NCI-H146 treated with DMSO at 0.1 percent for 48 hours (cell line): Measurements from ENCODE around the gene CACNA2D4.

Source experiments
- DNase-seq: peaks from one replicate; lab custom pipeline; 2025; ENCODE audit not compliant: unreplicated experiment; lab: John Stamatoyannopoulos, UW

CACNA2D4 gene

DNA sequence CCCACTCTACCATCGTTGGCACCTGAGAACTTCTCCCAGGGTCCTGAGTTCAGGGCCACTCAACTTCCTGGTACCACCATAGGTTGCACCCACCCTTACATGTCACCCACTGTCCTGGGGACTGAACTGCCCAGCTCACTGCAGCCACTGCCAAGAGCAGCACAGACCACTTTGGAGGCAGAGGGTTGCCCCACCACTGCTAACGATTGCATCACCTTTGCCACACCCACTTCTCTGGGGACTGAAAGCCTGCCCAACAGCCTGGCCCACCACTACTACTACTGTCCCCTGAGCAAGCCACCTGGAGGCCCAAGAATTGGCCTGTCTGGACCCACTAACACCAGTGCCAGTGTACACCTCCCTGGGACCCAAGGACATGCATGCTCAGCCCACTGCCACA is 27.6 kb downstream of the CACNA2D4 start:
- no peak for DNase-seq

DNA sequence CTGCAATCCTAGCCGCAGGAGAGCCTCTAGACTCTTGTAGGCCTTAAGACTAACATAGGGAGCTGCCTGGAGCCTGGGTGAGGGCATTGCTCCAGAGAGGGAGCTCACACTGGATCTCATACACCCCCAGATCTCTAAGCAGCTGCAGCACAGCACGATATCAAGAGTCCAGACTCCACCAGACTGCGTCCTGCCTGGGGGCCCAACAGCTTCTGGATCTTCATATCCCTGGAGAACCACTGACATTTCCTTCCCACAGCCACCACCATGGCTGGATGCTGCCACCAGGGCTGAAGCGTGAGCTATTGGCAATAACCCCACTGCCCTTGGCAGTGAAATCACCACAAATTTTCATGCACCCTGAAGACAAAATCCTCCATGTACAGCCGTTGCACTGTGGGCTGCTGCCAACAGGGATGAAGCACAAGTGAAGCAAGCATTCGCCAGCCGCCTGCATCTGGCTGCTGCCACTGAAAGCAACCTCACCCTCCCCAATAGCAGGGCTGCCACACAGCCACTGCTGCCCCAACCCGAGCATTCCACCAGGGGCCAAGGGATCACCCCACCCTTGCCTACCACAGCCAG is 28.2 kb downstream of the CACNA2D4 start:
- DNase-seq: no peak

DNA sequence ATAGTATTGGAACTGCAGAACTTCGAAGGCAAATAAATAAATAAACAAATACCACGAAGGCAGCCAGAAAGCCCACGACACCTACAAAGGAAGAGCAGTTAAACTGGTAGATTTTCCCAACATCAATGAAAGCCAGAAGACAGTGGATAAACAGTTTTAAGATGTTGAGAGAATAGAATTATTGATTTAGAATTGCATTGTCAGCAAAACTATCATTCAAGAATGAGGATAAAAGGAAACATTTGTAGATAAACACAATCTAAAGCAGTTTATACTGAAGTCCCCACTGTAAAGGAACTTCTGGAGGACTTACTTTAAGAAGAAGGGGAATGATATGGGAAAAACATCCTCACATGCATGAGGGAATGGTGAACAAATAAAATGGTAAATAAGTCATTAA is 29.5 kb downstream of the CACNA2D4 start:
- DNase-seq: no peak

DNA sequence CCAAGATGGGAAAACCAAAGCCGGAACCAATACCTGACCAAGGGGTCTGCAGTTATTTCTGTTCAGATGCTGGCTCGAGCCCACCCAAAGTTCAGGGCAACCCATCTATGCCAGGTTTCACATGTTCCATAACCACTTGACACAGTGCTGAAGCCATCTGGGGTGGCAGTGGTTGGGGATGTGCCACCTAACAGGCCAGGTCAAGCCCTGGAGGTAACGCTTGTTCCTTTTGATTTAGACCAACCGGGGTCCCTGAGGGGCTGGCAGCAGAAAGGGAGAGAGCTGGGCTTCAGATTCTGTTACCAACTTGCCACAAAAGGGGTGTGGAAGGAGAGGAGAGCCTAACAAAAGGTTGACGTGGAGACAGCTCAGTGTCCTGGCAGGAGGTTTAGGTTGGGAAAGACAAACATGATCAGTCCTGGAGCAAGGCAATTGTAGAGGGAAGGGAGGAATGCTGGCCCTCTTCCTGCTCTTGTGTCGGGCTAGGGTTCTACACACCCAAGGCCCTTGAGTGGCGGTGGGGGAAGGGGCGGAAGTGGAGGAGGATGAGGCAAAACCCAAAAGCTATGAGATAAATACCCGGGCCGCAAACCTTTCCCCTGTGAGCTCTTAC is 31.9 kb downstream of the CACNA2D4 start:
- no peak for DNase-seq

DNA sequence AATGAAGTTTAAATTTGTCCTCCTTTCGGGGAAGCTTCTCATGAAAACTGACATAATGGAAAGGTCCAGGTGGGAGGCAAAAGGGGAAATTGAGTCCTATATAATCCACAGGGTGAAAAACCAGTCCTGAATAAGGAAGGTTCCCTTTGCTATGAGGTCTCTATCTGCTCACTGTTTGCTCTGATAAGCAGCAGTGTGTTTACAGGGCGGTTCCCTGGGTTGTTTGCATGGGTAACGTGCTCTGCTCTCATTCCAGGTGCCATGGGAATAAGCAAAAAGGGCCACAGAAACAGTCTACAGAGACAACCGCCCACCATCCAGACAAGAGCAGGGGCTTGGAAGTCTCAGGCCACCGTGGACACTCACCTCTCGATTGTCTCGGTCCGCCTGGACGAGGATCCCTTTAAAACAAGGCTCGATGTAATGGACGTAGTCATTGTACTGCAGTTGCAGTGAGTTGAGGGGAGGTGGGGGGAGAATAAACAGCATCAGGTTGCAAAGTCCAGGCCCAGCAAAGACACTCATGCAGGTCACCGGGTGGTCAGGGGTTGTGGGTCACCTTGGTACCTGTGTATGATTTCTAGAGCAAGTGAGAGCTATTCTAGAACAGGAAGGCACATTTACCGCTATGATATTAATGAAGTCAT is 32.7 kb downstream of the CACNA2D4 start:
- no peak for DNase-seq

DNA sequence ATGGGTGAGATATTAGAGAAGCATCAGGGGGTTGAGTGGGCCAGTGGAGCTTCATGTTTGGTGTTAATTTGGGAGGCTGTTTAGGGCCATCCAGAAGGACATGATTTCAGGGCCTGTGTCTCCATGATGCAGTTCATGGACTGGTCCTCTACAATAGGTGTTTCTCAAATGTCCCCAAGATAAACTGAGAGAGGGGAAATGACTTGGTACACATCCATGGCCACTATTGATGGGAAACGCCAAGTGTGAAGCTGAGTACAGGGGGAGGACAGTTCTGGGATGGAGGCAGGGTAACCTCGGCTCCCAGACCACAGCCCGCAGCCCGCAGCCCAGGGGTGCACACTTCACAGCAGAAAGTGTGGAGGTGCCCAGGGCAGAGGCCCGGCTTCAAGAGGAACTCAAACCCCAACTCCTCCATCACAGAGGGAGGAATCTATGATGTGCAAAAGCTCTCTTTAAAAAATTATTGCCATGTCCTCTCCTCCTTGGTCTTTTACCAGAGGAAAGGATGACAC is 33.3 kb downstream of the CACNA2D4 start:
- DNase-seq: no peak

DNA sequence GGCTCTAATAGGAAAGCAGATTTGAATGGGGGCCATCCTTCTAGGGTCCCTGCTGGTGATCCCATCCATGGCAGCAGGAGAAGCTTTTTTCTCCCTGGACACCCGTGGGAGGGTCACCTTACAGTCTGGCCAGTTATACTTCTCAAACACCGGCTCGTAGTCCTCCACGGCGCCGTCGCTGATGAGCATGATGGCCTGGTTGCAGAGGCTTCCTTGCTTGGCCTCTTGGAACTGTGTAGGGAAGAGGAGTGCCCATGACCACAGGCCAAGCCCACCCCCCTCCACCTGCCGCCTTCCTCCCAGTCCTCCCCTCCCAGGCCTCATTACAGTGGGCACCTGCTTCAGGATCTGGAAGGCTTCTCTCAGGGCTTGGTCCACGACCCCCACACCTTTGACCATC is 33.8 kb downstream of the CACNA2D4 start:
- DNase-seq: no peak

DNA sequence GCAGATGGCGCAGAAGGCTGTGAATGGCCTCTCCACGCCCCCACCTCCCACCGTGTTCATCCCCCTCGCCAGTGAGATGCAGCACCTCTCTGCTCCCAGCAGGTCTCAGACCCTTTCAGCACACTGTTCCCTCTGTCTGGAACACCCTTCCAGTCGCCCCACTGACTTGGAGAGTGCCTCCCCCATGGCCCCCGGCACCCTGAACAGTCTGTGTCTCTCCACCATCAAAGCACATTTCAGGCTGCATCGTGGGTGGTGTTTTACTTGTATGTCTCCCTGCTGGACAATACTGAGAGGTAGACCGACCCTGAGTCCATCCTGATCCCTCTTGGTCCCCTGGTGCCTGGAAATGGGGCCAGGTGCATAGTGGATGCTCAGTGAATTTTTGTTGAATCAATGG is 34.9 kb downstream of the CACNA2D4 start:
- no peak for DNase-seq

DNA sequence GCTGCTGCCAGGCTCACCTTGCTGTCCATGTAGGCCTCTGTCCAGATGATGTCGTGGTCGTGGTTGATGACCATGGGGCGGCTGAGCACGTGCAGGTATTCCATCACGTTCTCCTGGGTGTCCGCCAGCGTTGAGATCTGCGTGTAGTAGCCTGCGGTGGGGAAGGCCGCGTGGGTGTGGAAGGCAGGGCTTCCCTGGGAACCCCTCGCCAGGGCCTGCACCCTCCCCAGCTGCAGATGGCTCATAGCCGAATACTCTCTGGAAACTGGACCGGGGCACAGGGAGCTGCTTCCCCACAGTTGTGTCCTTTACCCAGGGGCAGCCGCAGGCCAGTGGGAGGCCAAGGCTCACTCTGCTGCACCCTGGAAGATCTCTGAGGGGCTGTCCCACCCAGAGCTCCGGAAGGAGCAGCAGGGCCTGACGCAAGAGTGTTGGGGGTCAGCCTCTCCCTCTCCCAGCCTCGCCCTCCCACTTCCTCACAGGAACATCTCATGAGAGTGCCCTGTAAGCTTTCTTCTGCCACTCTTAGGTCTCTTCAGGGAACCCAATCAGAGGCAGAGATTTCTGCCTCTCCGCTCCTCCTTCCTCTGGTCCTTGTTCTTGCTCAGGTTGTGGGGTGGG is 35.5 kb downstream of the CACNA2D4 start:
- DNase-seq: no peak

DNA sequence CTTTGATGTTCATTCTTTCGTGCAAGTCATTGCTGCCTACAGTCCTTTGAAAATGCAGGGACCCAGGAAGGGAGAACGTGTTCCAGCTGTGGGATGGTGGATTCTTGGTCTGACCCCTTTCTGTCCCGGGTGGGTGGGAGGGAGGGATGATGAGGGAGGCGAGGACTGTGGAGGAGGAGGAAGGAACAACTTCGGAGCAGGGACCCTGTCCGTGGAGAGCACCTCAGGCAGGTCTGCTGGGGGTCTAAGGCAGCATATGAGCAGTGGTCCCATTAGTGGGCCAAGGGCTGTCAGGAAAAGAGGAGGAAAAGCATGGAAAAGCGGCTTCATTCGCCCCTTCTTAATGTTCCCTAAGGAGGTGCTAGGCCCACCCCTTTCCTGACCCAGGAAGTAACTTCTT is 36.0 kb downstream of the CACNA2D4 start:
- DNase-seq: no peak

DNA sequence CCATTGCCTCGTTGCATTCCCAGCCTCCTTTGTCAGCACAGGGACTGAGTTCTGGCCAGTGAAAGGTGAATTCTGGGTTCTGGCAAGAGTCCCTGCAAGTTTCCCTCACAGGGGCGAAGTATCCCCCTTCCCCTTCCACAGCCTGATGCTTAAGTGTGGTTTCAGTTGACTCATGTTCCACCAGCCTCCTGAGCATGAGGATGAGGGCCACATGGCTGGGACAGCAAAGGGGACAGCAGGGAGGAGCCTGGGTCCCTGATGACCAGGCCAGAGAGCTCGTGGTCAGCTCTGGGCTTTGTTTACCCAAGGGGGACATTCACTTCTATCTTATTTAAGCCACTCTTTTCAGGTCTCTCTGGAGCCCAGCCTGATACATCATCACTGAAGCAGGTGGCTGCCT is 36.5 kb downstream of the CACNA2D4 start:
- DNase-seq: no peak

DNA sequence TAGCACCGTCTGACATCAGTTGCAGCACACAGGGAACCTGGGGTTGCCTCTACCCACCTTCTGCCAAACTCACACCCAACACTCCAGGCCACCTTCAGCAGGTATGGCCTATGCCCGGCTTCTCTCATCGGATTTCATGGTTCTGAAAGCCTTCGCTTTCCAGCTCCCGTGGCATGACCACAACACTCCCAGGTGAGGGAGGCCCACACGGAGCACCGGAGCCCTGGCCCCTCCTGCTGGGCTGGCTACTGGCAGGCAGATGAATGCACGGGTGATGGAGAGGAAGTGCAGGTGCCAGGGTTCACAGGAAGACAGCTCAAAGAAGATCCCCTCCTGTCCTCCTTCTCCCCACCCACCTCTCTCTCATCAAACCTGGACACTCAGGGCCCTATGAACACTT is 37.2 kb downstream of the CACNA2D4 start:
- DNase-seq: no peak

DNA sequence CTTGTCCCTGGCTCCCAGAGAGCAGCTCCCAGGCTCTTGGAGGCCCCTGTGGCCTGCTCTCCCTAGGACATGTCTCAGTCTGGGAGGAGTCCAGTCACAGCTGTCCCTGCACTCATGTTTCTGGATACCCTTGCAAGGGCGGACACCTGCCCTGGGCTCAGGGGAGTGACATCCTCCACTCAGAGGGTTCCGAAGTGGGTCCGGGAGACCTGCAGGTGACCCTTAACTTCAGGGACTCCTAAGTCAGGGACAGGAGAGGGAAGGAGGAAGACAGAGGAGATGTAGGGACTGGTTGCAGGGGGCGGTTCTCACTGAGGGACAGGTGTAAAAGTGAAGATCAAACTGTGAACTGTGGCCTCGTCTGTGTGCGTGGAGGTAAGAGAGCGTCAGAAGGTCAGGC is 37.6 kb downstream of the CACNA2D4 start:
- no peak for DNase-seq

DNA sequence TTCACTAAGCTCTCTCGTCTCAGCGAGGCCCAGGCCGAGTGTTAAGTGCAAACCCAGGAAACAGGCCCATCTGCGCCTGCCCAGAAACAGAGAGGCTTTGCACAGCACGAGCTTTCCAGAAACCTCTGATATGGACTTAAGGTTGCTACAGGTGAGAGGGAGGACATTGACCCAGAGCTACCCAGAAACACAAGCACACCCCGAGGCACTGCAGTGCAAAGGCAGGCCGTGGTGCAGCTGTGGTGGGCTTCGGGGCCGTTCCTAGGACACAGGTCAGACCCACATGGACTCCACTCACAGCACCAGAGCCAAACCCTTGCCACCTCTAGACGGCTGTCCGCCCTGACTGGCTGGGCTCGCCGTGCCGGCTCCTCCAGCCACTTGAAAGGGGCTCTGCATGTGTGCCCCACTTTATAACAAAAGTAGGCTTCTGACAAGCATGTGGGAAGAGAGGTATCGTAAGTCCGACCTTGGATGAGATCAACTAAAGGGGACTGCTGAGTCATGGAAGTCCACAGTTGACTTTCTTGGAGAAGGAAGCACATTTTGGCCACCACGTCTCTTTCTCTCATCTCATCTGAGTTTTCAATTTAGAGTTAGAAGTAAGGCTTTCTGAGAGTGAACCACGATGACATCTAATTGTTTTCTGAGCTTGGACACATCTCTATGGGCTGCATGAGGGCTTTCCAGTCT is 38.2 kb downstream of the CACNA2D4 start:
- DNase-seq: no peak

DNA sequence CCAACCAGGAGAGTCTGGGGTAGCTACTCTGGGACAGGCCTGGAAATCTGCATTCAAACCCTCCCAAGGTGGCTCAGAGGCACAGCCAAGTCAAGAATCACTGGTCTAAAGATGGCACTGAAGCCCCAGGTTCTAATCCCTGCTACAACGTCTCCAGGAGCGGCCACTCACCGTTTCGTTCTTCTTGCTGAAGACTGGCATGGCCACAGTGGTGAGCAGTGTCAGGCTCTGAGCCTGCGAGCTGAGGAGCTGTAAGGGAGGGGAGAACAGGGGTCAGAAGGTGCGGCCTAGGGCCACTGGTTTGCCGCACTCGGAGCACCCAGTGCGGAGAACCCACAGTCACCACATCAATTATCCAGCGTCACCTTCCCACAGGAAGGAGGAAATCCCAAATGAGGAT is 38.8 kb downstream of the CACNA2D4 start:
- DNase-seq: no peak

DNA sequence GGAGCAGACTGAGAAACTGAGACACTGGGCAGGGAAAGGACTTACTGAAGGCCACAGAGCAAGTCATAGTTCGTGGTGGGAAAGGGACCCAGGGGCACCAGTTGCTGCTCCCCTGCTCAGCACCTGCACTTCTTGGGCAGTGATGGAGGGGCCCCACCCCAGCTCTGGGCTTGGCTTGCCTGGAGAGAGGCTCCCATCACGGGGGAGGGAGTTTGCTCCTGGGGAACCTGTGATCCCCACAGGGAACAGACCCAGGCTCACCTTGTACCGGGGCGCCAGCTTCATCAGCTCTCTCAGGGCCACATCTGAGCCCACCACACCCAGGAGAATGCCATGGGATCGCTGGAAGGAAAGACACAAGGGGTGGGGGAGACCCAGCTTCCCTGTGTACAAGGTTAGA is 39.8 kb downstream of the CACNA2D4 start:
- no peak for DNase-seq

DNA sequence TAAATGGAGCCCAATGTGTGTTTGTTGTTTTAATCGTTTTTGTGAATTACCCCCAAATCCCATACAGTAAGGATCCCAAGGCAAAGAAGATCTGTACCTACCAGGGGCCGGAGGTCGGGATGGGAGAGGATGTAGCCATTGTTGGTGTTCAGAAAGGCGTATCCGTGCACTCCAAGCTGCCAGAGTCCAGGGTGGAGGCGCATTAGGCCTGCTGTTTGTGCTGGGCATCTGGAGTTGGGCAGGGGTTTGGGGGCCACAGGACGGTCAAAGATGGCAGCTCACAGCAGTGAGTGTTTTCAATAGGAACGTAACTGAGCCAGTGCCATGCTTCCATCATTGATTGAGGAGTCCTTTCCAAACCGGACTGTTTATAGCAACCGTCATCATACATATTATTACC is 40.2 kb downstream of the CACNA2D4 start:
- no peak for DNase-seq

DNA sequence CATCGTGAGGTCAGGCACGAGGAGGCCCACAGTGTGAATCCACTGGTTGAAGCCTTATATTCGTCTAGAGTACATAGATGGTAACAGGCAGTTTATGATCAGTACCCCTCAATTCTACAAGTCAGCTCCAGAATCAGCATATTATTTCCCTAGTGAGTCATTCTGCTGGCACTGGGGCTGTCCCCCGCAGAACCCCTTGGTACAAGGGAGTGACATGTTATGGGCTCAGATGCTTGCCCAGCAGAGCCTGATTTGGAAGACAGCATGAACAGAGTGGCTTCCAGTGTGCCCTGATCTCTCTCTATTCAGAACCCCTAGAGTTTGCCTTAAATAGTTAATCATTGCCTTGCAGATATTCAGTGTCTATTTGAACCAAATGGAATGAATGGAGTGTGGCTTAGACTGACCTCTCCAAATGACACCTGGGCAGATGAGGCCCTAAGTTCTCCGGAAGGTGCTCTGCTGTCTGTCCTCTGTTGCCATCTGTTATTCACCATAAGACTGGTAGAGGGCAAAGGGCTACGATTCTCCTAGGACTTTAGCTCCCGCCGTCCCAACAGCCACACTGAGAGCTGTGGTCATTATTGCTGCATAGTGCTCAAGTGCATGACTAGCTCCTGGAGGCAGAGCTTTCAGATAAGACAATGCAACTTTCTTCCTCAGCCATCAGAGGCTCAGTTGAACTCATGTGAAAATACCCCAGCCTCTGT is 41.1 kb downstream of the CACNA2D4 start:
- DNase-seq: no peak

DNA sequence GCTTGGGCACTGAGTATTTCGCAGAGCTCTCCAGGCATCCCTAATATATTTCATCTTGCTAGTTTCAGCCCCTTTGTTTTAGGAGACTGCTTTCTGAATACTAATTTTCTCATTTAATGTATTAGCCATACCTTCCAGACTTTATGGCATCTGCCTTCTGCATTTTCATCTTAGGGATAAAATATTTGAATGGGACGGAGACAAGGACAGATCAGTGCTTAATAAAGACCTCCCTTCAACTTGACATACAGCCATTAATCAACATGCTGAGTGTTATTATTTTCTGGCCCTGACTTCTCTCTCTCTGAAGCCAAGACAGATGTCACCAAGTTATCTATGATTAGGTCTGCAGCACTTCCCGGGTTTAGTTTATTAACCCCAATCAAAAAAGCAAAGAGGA is 42.4 kb downstream of the CACNA2D4 start:
- DNase-seq: no peak

DNA sequence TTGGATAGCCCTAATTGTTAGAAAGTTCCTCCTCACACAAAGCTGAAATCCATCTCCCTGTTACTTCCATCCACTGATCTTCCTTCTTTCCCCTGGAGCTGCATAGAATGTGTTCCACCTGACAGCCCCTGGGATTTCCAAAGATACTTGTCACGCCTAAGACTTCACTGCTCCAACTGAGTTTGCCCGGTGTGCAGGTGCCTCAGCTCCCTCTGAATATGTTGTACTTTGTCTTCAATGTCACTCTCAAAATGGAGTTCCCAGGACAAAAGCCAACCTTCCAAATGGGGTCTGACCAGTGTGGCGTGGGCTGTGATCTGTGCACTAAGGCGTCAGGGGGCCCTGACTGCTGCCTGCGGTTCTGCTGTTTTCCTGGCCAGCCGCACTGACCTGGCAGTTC is 42.8 kb downstream of the CACNA2D4 start:
- DNase-seq: no peak
